VCaP (cell line): ENCODE results near the gene BICC1.

Source experiments
- H3K27ac ChIP-seq: fragments of 450-650 bp; 2 replicates; pipeline ENCODE4 v1.5.1; 2017
- CTCF ChIP-seq: fragments of 450-650 bp; conservative IDR thresholded peaks from 2 replicates; pipeline ENCODE4 v1.5.1; 2017; ENCODE audit warnings: mild to moderate bottlenecking, moderate library complexity

Gene BICC1

GRCh38 chr10:58631715-58632114, 119.0 kb downstream of the BICC1 start:
- no peak overlapping the region for H3K27ac ChIP-seq
- TF ChIP-seq CTCF, result no peak

- no peak overlapping the region for H3K27ac ChIP-seq
- TF ChIP-seq CTCF, result no peak
Observed at GRCh38 chr10:58632216-58632615, 119.5 kb downstream of the BICC1 start.

GRCh38 chr10:58637352-58637751, 124.7 kb downstream of the BICC1 start:
- H3K27ac ChIP-seq, result peak overlapping the region; percentile 11; the same call in 1 of the 2 replicates
- no peak for TF ChIP-seq CTCF

GRCh38 chr10:58638388-58638787, 125.7 kb downstream of the BICC1 start:
- no peak for TF ChIP-seq CTCF
- H3K27ac ChIP-seq, result no peak overlapping the region

GRCh38 chr10:58641095-58641531, 128.4 kb downstream of the BICC1 start:
- TF ChIP-seq CTCF, result peak; percentile 51
- no peak overlapping the region for H3K27ac ChIP-seq

GRCh38 chr10:58641708-58642107, 129.0 kb downstream of the BICC1 start:
- no peak for TF ChIP-seq CTCF
- no peak overlapping the region for H3K27ac ChIP-seq

GRCh38 chr10:58642283-58642682, 129.6 kb downstream of the BICC1 start:
- no peak overlapping the region for H3K27ac ChIP-seq
- no peak for TF ChIP-seq CTCF
